Vagina (tissue), 2 donors: ENCODE measurements around the gene GBP5.

Experiments
- CTCF ChIP-seq, 3 experiments: fragments of 450-650 bp in 2 of 3; fragments of 200-600 bp in 1 of 3; sonication (generic) in 1 of 3; IDR thresholded peaks; one replicate each; pipeline ENCODE4 v1.5.1; 2017 to 2019; ENCODE audit warnings: antibody characterized with exemption in 3 of 3, mild to moderate bottlenecking in 2 of 3, moderate library complexity in 2 of 3
- POLR2A ChIP-seq, 2 donors: fragments of 450-650 bp; IDR thresholded peaks; one replicate each; pipeline ENCODE4 v1.6.1; 2017; ENCODE audit warnings: antibody characterized with exemption in 2 of 2, mild to moderate bottlenecking in 2 of 2, moderate library complexity in 2 of 2
- POLR2AphosphoS5 ChIP-seq, 2 donors: sonication (generic); formaldehyde crosslinking; IDR thresholded peaks; one replicate each; pipeline ENCODE4 v1.9.0; 2017; ENCODE audit warnings: antibody characterized with exemption in 2 of 2, mild to moderate bottlenecking in 2 of 2, low read depth in 1 of 2; ENCODE audit not compliant: insufficient read depth in 1 of 2

GRCh38 chr1:89310976-89311375 is 38.3 kb upstream of the GBP5 start:
- TF ChIP-seq POLR2A (IDR thresholded peaks at IDR 0.05) (no peak), CTCF (IDR thresholded peaks at IDR 0.05) (no peak), POLR2AphosphoS5 (IDR thresholded peaks at IDR 0.05; ENCODE audit: insufficient read depth in 1 of 2, low read depth in 1 of 2) (no peak)
